HG02885 (cell line): Measurements from ENCODE around the gene CCDC124.
"Not testable (repeated sequence)": the region's sequence is repeated elsewhere in the genome, so short reads cannot be mapped to it uniquely, and the experiment has no call there.

Source experiments
- ATAC-seq: cut with Tn5 transposase; IDR thresholded peaks from one replicate; pipeline ENCODE4 v1.9.1; 2021; ENCODE audit warnings: mild to moderate bottlenecking; ENCODE audit not compliant: unreplicated experiment, poor library complexity

Gene CCDC124

GRCh38 chr19:17932485-17933338 lies at the start of gene CCDC124:
CCDC124 (plus strand) TSS chr19:17933015; CDS start chr19:17936421, 3,406 bp downstream.
- peak; percentile 89 for ATAC-seq

DNA sequence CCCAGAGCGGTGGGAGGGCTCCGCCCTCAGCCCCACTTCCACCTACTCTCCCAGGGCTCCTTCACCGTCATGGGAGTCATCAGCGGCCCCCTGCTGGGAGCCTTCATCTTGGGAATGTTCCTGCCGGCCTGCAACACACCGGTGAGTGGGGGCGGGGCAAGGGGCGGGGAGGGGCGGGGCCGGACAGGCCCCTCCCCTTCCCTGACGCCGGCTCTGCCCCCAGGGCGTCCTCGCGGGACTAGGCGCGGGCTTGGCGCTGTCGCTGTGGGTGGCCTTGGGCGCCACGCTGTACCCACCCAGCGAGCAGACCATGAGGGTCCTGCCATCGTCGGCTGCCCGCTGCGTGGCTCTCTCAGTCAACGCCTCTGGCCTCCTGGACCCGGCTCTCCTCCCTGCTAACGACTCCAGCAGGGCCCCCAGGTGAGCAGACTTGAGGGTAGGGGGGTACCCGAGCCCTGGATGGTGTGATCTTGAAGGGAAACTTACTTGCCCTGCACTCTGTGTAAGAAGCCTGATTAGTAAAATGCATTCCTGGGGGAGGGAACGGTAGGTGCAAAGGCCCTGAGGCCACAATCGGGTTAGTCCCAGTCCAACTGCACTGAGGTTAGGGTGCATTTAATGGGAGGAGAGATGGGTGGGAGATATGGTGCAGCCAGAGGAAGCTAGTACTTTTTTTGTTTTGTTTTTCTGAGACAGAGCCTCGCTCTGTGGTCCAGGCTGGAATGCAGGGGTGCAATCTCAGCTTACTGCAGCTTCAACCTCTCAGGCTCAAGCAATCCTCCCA lies 49.0 kb upstream of the CCDC124 start:
- no peak for ATAC-seq

DNA sequence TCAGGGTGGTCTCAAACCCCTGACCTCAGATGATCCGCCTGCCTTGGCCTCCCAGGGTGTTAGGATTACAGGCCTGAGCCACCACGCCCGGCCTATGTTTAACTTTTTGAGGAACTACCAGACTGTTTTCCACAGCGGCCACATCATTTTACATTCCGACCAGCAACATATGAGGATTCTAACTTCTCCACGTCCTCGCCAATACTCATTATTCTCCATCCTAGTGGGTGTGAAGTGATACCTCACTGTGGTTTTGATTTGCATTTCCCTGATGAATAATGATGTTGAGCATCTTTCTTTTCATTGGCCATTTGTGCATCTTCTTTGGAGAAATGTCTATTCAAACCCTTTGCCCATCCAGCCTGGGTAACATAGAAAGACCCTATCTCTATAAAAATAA lies 46.3 kb upstream of the CCDC124 start:
- ATAC-seq: no peak

DNA sequence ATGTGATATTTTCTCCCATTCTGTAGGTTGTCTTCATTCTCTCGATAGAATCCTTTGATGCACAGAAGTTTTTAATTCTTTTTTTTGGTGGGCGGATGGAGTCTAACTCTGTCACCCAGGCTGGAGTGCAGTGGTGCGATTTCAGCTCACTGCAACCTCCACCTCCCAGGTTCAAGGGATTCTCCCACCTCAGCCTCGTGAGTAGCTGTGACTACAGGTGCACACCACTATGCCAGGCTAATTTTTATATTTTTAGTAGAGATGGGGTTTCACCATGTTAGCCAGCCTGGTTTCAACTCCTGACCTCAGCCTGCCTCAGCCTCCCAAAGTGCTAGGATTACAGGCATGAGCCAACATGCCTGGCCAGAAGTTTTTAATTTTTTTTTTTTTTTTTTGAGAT lies 45.6 kb upstream of the CCDC124 start:
- ATAC-seq: not testable (repeated sequence)

DNA sequence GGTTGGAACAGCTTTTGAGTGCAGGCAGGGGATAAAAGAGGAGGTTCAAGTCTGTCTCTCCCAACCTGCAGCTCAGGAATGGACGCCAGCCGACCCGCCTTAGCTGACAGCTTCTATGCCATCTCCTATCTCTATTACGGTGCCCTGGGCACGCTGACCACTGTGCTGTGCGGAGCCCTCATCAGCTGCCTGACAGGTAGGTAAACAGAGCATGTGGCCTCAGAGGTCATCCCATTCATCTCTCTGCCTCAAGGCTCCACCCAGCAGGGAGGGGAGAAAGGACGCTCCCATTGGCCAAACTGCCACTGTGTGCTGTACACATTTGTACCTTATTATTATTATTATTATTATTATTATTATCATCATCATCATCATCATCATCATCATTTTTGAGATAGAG lies 44.6 kb upstream of the CCDC124 start:
- no peak for ATAC-seq

GRCh38 chr19:17889609-17890214 lies 43.1 kb upstream of the CCDC124 start:
- ATAC-seq: no peak

DNA sequence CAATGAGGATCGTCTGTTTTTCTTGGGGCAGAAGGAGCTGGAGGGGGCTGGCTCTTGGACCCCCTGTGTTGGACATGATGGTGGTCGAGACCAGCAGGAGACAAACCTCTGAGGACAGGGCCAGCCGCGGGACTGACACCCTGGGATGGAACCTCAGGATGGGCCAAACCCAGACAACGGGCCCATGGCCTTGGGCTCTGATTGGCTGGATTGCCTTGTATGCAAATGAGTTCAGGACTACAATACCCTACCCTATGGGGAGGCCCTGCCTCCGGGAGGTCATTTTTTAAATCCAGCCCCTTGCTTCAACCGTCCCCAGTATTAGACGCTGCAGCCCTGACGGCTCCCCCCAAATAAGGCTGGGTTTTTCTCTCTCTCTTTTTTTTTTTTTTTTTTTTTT lies 39.0 kb upstream of the CCDC124 start:
- ATAC-seq: no peak

GRCh38 chr19:17902701-17903100 lies 30.1 kb upstream of the CCDC124 start:
- ATAC-seq: no peak

GRCh38 chr19:17908244-17908643 lies 24.6 kb upstream of the CCDC124 start:
- ATAC-seq: no peak

DNA sequence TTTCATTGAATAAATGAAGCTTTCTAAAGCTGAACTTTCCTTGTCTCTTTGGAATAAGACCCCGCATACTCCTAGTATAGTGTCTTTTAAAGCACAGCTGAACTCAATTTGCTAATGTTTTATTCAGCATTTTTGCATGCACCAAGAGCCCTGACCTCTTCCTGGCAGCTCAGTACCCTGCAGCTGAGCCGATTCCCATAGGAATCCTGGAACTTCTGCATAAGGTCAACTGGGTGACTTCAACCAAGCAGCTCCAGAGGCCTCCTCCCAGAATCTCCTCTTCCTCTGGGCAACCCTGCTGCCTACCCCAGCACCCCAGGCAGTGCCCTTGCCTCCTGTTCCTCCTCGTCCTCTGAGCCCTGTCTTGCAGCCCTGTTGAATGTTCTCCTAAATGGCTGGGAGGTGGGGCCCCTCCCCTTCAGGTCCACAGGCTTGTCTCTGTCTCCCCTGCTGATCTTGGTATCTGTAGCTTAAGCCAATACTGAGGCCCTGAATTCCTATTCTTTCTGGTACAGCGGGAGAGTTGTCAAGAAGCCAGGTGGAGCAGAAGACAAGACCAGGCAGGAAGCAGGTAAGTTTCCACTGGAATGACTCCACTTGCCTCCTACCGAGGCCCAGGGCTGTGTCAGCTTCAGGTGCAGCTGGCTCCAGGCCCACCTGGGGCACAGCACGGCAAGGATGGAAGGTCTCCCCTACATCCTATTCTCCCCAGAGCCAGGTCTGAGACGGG lies 23.6 kb upstream of the CCDC124 start:
- no peak for ATAC-seq

DNA sequence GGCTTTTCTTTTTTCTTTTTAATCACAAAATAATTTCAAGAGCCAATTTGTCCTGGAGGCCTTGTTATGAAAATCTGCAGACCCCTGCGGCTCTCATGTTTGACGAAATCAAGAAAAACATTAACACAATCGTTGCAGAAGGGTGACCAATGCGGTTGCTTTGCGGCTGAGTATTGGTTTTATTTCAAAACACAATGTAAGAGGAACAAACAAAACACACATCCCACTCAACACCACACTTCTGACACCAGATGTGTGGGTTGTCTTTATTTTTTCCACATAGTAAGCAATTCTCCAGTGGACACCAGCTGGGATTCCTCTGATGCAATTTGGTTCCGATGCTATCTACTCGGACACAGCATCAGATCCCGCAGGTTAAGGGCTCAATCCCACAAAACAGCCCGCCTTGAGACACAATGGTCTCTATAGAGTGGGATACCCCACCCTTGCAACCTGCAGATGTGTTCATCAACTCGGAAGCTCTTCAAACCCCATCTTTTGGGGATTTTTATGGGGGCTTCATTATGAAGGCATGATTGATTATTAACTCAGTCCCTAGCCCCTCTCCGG lies 21.9 kb upstream of the CCDC124 start:
- ATAC-seq: no peak

- ATAC-seq: no peak
Observed at GRCh38 chr19:17915940-17916593, 16.7 kb upstream of the CCDC124 start.

GRCh38 chr19:17918151-17918550 lies 14.7 kb upstream of the CCDC124 start:
- ATAC-seq: not testable (repeated sequence)

DNA sequence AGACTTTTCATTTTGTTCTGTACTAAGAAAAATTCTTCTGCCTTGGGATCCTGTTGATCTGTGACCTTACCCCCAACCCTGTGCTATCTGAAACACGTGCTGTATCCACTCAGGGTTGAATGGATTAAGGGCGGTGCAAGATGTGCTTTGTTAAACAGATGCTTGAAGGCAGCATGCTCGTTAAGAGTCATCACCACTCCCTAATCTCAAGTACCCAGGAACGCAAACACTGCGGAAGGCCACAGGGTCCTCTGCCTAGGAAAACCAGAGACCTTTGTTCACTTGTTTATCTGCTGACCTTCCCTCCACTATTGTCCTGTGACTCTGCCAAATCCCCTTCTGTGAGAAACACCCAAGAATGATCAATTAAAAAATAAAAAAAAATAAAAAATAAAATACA lies 13.7 kb upstream of the CCDC124 start:
- ATAC-seq: not testable (repeated sequence)

GRCh38 chr19:17920527-17920926 lies 12.3 kb upstream of the CCDC124 start:
- ATAC-seq: no peak

GRCh38 chr19:17922138-17922537 lies 10.7 kb upstream of the CCDC124 start:
- ATAC-seq: no peak

- no peak for ATAC-seq
Observed at GRCh38 chr19:17926044-17926443, 6.8 kb upstream of the CCDC124 start.

DNA sequence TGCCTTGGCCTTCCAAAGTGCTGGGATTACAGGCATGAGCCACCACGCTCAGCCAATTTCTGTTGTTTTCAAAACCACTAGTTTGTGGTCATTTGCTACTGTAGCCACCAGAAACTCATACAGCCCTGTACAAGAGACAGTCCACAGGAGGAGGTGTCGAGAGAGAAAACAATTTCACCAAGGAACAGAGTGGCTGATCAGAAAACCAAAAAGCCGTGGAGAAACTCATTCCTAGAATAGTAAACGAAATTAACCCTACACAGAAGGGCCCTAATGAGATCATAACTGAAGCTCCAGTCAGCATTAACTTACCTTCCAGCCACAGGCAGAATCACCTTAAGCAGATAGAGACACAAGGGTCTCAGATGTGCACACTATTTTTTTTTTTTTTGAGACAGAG lies 3.8 kb upstream of the CCDC124 start:
- ATAC-seq: no peak

DNA sequence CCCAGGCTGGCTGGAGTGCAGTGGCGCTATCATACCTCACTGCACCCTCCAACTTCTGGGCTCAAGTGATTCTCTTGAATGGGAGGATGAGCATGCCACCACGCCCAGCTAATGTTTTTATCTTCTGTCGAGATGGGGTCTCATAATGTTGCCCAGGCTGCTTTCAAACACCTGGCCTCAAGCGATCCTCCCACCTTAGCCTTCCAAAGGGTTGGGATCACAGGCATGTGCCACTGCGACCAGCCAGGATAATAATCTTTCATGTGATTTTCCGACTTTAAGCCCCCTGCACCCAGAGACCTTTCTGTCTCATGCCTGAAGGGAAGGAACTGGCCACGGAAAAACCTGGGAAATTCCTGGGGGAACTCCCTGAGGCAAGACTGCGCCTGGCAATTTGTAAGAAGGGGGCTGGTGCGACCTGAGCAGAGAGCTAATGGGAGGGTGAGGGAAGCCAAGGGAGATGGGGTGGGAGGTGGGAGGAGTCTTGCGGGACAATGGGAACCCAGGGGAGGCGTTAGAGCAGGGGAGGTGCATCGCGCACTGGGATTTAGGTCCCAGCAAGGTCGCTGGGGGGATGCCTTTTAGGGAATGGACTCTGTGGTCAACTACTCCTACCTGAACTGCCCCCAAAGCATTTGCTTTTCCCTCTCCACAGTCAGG lies 1.2 kb upstream of the CCDC124 start:
- no peak for ATAC-seq
